Activated naive CD8-positive, alpha-beta T cell treated with anti-CD3 and anti-CD28 coated beads, Interleukin-2, amount 10 ng/mL, durations not matched to agents 7 days and 5 days (primary cell): ENCODE measurements around the gene PMFBP1. TPM values are rescaled to one million over a fixed set of nuclear protein-coding genes. Genes with fewer than 3 reads are reported as not detected.

Experiments
- ATAC-seq: fragments of 150-1000 bp; cut with Tn5 transposase; one replicate; pipeline ENCODE4 v1.10.0; 2021; ENCODE audit warnings: low read depth, moderate library complexity
- POLR2A ChIA-PET: fragments of 350-600 bp; sonication (Branson Sonifier 250); formaldehyde crosslinking; loops from one replicate; lab custom pipeline; 2021; ENCODE audit warnings: antibody characterized with exemption; lab: Charles Lee
- DNase-seq: peaks from one replicate; pipeline ENCODE4 v3.0.0; 2021
- H3K27ac Mint-ChIP-seq: one replicate; pipeline ENCODE4 v1.8.0; 2022; ENCODE audit warnings: mild to moderate bottlenecking, mixed read lengths
- H3K27me3 Mint-ChIP-seq: one replicate; pipeline ENCODE4 v1.8.0; 2022; ENCODE audit warnings: mild to moderate bottlenecking, moderate library complexity, mixed read lengths
- H3K36me3 Mint-ChIP-seq: one replicate; pipeline ENCODE4 v1.8.0; 2021; ENCODE audit warnings: mild to moderate bottlenecking, mixed read lengths
- H3K4me1 Mint-ChIP-seq: one replicate; pipeline ENCODE4 v1.8.0; 2021; ENCODE audit warnings: mixed read lengths
- H3K4me3 Mint-ChIP-seq: one replicate; pipeline ENCODE4 v1.8.0; 2022; ENCODE audit warnings: mild to moderate bottlenecking, moderate library complexity, mixed read lengths
- H3K9me3 Mint-ChIP-seq: one replicate; pipeline ENCODE4 v1.8.0; 2021; ENCODE audit warnings: mixed read lengths
- total RNA-seq, 2 experiments: library from RNA; stranded (reverse); gene quantifications; one replicate each; pipeline ENCODE4 v1.2.3, GENCODE V29; 2021

Gene PMFBP1, protein sequence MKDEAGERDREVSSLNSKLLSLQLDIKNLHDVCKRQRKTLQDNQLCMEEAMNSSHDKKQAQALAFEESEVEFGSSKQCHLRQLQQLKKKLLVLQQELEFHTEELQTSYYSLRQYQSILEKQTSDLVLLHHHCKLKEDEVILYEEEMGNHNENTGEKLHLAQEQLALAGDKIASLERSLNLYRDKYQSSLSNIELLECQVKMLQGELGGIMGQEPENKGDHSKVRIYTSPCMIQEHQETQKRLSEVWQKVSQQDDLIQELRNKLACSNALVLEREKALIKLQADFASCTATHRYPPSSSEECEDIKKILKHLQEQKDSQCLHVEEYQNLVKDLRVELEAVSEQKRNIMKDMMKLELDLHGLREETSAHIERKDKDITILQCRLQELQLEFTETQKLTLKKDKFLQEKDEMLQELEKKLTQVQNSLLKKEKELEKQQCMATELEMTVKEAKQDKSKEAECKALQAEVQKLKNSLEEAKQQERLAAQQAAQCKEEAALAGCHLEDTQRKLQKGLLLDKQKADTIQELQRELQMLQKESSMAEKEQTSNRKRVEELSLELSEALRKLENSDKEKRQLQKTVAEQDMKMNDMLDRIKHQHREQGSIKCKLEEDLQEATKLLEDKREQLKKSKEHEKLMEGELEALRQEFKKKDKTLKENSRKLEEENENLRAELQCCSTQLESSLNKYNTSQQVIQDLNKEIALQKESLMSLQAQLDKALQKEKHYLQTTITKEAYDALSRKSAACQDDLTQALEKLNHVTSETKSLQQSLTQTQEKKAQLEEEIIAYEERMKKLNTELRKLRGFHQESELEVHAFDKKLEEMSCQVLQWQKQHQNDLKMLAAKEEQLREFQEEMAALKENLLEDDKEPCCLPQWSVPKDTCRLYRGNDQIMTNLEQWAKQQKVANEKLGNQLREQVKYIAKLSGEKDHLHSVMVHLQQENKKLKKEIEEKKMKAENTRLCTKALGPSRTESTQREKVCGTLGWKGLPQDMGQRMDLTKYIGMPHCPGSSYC
- total RNA-seq = 1 to 10 TPM; 3.0 to 5.0 TPM

DNA sequence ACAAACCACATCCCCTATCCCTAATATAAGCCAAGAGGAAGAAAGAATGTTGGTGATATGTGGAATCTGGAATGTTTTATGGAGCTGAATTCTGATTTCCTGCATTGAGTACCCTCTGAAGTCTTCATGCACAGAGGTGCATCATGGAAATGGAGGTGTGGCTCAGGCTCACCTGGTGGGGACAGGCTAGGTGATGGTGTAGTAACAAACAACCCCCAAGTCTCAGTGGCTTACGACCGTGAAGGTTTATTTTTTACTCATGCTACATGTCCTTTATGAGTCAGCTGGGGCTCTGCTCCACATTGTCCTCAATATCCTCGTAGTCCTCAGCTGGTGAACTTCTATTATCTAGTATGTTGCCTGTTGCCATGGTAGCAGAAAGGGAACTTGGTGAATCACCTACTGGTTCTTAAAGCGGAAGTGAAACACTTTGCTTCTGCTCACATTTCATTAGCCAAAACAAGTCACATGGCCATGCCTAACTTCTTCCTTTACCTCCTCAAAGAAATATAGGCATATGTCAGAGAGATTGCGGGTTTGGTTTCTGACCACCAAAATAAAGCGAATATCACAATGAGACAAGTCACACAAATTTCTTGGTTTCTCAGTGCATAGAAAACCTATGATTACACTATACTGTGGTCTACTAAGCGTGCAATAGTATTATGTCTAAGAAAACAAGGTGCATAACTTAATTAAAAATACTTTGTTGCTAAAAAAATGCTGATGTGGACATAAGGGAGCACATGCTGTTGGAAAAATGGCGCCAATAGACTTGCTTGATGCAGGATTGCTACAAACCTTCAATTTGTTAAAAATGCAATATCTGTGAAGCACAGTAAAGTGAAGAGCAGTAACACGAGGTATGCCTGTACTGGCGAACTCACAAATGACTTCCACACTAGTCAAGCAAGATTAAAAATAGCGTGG is at the start of gene PMFBP1:
TSS of gene PMFBP1 (minus strand) at position 51 of the 930 bp plus-strand sequence. CDS start 947 bp downstream, outside the sequence.
- Mint-ChIP-seq H3K4me3 (no peak within 1 kb of the TSS), H3K4me1 (peaks cover 4% of the 10 kb centered on the region), H3K36me3 (peaks cover 2% of the 10 kb centered on the region), H3K27me3 (no peaks in the 10 kb centered on the region), H3K27ac (no peak within 1 kb of the TSS), H3K9me3 (peaks cover 5% of the 10 kb centered on the region)
- DNase-seq (no peak), ATAC-seq (peak; percentile 36)
- POLR2A ChIA-PET = no interaction called here

DNA sequence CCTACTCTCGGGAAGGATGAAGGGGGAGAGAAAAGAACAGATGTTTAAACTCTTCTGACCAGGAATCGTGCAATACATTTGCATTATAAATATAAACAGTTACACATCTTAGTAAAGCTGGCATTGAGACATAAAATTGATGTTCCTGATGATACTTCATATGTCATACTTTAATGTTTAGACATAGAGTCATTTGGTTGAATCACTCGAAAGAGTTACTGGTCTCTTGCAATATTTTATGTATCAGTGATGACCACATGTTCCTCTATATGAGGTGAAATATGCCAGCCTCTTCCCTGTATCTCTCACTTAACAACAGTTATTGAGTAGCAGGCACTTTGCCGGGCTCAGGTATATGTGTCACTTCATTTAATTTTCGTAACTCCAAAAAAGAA is 49.7 kb upstream of the PMFBP1 start:
- POLR2A ChIA-PET = interaction anchor here (1.6 kb wide), 1 partner anchor 19 kb away, joined by 3 read pairs; no protein-coding TSS in a partner anchor
- Mint-ChIP-seq H3K36me3 (no peaks in the 10 kb centered on the region), H3K27me3 (peaks cover 4% of the 10 kb centered on the region), H3K9me3 (no peaks in the 10 kb centered on the region), H3K27ac (no peak overlapping the region), H3K4me1 (no peaks in the 10 kb centered on the region), H3K4me3 (no peak overlapping the region)
- no peak for ATAC-seq
- DNase-seq = no peak

DNA sequence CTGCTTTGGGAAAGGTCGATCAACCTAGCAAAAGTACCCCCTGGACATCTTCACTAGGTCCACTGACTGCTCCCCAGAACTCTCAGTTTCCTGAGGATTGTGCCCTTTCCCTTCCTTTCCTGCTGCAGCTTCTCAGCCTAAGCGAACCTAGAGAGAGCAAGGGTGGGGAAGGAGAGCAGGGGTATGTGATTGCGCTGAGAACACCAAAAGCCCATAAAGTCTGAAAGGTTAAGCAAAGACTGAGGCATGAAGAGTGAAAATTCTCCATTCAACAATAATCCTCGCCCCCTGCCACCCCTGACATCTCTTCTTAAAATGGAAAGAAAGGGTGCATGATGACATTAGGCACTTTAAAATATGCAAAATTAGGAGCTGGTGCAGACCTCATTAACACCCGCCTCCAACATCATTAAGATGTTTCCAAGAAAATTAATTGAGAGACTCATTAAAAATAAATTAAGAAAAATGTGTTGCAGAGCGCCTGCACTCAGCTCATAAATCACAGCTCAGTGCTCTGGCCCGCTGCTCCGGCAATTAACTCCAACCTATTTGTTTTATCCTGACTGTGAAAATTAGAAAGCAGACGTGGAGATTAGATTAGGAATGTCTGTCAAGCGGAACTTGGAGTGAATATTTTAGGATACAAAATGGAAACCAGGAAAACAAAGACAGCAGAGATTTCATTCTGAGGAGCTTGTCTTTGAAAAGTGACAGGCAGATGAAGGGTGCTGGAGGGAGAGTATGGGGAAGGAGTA is 49.1 kb upstream of the PMFBP1 start:
- H3K4me1 Mint-ChIP-seq = no peaks in the 10 kb centered on the region
- POLR2A ChIA-PET = interaction anchor here (1.6 kb wide), 1 partner anchor 18 kb away, joined by 3 read pairs; no protein-coding TSS in a partner anchor
- no peaks in the 10 kb centered on the region for H3K9me3 Mint-ChIP-seq
- peaks cover 4% of the 10 kb centered on the region for H3K27me3 Mint-ChIP-seq
- H3K36me3 Mint-ChIP-seq = no peaks in the 10 kb centered on the region
- H3K4me3 Mint-ChIP-seq = no peak overlapping the region
- DNase-seq = no peak
- H3K27ac Mint-ChIP-seq = no peak overlapping the region
- no peak for ATAC-seq

DNA sequence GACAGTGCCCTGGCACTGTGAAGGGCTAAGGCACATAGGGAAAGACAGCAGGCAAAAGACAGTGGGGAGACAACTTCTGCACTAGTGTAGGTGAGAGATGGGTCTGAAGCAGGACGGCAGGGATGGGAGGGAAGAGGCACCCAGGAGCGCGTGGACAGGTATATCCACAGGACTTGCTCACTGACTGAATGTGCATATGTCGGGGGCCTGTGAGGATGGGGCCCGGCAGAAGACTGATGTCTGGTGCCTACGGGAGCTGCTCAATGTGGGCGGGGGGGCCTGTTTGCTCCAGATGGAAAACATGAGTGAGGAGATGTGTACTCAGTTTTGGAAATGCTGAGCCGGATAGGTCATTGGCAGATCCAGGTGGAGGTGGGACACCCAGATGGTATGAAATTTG is 47.3 kb upstream of the PMFBP1 start:
- DNase-seq (no peak), ATAC-seq (no peak)
- no peak overlapping the region for H3K4me3 Mint-ChIP-seq
- H3K4me1 Mint-ChIP-seq = no peaks in the 10 kb centered on the region
- no peaks in the 10 kb centered on the region for H3K36me3 Mint-ChIP-seq
- peaks cover 4% of the 10 kb centered on the region for H3K9me3 Mint-ChIP-seq
- H3K27ac Mint-ChIP-seq = no peak overlapping the region
- POLR2A ChIA-PET = no interaction called here
- H3K27me3 Mint-ChIP-seq = peaks cover 6% of the 10 kb centered on the region

DNA sequence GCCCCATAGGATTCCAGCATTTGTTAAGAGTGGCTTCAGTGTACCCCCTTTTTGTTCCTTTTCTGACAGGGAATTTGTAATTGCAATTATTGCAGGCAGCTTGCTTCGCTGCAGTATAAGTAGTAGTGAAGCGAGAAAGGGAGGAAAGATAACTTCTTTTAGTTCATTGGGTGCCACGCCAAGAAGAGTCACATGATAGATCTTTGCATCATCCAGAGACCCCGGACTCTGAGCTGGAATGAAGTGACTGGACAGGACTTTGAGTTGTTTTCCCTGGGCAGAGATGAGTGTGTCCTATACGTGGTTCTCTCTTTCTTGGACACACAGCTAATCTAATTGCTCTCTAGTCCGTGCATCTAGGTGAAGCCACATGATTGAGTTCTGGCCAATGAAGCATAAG is 44.8 kb upstream of the PMFBP1 start:
- no peak overlapping the region for H3K27ac Mint-ChIP-seq
- H3K36me3 Mint-ChIP-seq = no peaks in the 10 kb centered on the region
- no peak for DNase-seq
- POLR2A ChIA-PET = no interaction called here
- peaks cover 3% of the 10 kb centered on the region for H3K27me3 Mint-ChIP-seq
- peaks cover 4% of the 10 kb centered on the region for H3K9me3 Mint-ChIP-seq
- no peaks in the 10 kb centered on the region for H3K4me1 Mint-ChIP-seq
- ATAC-seq = no peak
- H3K4me3 Mint-ChIP-seq = no peak overlapping the region

DNA sequence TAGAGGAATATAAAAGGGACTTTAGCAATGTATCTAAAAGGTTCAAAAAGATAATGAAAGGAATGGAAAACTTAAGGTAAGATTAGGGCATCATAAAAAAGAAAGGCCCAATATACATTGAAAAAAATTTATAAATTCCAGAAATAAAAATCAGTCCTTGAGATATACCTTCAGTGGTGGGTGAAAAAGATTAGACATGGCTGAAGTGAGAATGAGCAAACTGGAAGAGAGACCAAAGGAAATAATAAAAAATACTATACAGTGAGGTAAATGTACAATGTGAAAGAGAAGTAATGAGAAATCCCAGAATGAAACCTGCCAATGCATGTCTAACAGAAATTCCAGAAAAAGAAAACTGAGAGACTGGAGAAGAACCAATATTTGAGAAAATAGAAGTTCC is 42.9 kb upstream of the PMFBP1 start:
- ATAC-seq (no peak), DNase-seq (no peak)
- H3K36me3 Mint-ChIP-seq = no peaks in the 10 kb centered on the region
- peaks cover 4% of the 10 kb centered on the region for H3K9me3 Mint-ChIP-seq
- H3K4me3 Mint-ChIP-seq = no peak overlapping the region
- POLR2A ChIA-PET = no interaction called here
- H3K27me3 Mint-ChIP-seq = peaks cover 3% of the 10 kb centered on the region
- H3K4me1 Mint-ChIP-seq = no peaks in the 10 kb centered on the region
- H3K27ac Mint-ChIP-seq = no peak overlapping the region

DNA sequence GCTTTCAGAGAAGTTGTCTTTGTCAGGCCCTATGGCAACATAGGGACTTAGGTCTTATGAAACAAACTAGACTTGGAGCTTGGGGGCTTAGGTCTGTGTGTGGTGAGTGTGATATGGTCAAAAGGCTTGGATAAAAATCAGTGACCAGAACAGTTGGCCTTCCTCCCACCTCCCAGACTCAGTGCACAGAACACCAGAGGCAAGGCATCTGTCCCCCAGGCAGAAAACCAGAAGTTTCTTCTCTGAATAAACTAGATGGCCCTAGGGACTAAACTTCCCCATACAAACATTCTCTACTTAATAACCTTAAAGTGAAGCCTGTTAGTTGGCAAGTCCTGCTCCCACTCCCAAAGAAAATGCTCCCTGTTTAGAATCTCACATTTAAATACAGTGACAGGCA is 39.2 kb upstream of the PMFBP1 start:
- Mint-ChIP-seq H3K4me3 (no peak overlapping the region), H3K27ac (no peak overlapping the region), H3K9me3 (peaks cover 4% of the 10 kb centered on the region), H3K27me3 (peaks cover 6% of the 10 kb centered on the region), H3K4me1 (peaks cover 6% of the 10 kb centered on the region), H3K36me3 (peaks cover 4% of the 10 kb centered on the region)
- POLR2A ChIA-PET = no interaction called here
- DNase-seq = no peak
- ATAC-seq = no peak

DNA sequence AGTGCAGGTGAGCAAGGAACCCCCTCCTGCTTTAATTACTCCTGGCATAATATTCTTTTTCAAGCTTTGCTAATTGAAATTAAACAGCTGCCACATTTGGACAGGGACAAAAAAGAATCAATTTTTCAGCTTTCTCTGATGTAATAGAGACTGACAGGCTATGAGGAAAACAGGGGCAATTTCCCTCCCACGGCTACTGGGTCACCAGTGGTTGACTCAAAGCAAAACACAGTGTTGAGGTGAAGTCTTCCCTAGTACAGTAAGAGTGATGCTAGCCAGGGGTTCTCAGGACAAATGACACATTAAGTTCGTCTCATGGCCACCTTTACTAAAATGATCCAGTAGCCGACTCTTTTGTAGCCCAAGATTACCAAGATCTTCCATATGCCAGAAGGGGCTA is 38.6 kb upstream of the PMFBP1 start:
- Mint-ChIP-seq H3K9me3 (peaks cover 4% of the 10 kb centered on the region), H3K27ac (no peak overlapping the region), H3K4me3 (no peak overlapping the region), H3K4me1 (peaks cover 6% of the 10 kb centered on the region), H3K36me3 (peaks cover 5% of the 10 kb centered on the region), H3K27me3 (peaks cover 3% of the 10 kb centered on the region)
- POLR2A ChIA-PET = no interaction called here
- DNase-seq (no peak), ATAC-seq (no peak)

DNA sequence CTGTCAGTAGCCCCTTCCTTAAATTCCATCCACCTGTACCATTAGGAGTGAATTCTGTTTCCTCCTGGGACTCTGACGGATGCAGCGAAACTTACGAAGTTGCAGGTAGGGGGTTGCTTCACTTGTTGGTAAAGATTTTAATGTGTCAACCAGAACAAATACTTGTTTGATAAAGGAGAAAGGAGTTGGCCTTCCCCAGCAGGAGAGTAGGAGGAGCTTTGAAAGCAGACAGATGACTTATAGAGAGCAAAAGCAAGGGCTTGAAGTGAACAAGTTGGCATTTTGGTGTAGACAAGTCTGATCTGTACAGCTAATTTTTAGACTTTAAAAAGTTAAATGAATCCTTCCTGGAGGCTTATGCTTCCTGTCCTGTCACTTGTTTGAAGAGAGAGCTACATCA is 38.1 kb upstream of the PMFBP1 start:
- Mint-ChIP-seq H3K27me3 (peaks cover 3% of the 10 kb centered on the region), H3K4me3 (no peak overlapping the region), H3K27ac (no peak overlapping the region), H3K4me1 (peaks cover 6% of the 10 kb centered on the region), H3K36me3 (peaks cover 5% of the 10 kb centered on the region), H3K9me3 (peaks cover 3% of the 10 kb centered on the region)
- POLR2A ChIA-PET = no interaction called here
- DNase-seq = no peak
- ATAC-seq = no peak

DNA sequence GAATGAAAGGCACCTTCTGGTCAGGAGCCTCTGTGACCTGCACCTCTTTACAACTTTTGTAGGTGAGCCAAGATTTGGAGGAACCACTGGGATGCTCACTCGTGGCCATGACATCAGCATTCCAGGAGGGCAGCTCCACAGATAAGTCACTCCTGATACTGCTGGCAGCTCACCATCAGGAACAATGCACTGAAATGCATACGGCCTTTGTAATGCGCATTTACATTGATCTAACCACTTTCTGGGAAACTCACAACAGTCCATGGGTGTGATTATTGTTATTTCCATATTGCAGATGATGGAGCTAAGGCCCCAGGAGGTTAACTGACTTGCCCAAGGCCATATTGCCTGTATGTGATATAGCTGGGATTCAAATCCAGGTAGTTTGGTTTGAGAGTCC is 34.3 kb upstream of the PMFBP1 start:
- Mint-ChIP-seq H3K4me1 (peaks cover 27% of the 10 kb centered on the region), H3K36me3 (peaks cover 9% of the 10 kb centered on the region), H3K27me3 (peaks cover 9% of the 10 kb centered on the region), H3K9me3 (no peaks in the 10 kb centered on the region), H3K27ac (no peak overlapping the region), H3K4me3 (no peak overlapping the region)
- POLR2A ChIA-PET = no interaction called here
- ATAC-seq (no peak), DNase-seq (no peak)

DNA sequence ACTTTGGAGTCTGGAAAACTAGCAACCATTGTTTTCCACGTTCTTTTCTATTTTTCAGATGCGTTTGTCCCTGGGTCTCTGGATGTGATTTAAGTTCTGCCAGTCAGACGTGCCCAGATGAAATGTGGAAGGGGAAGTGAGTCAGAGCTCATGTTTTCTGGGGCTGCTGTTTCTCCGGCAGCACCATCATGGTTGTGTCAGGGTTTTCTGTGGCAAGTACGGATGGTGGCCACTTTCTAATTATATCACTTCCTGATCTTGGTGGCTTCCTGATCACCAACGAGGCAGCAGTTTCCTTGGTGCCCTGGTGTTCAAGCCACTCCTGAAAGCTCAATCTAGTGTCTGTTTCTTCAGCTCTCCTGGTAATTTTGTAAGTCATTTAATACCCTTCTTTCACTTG is 31.4 kb upstream of the PMFBP1 start:
- Mint-ChIP-seq H3K36me3 (peaks cover 9% of the 10 kb centered on the region), H3K9me3 (no peaks in the 10 kb centered on the region), H3K27me3 (peaks cover 6% of the 10 kb centered on the region), H3K4me3 (peak overlapping the region; percentile 77), H3K27ac (peak overlapping the region; percentile 89), H3K4me1 (peaks cover 27% of the 10 kb centered on the region)
- peak; percentile 39 for DNase-seq
- POLR2A ChIA-PET = interaction anchor here (0.8 to 1.1 kb wide), 2 partner anchors 18 to 110 kb away, joined by 3 to 7 read pairs; partner anchors contain the start of genes DHX38 and TXNL4B
- ATAC-seq = peak; percentile 93

DNA sequence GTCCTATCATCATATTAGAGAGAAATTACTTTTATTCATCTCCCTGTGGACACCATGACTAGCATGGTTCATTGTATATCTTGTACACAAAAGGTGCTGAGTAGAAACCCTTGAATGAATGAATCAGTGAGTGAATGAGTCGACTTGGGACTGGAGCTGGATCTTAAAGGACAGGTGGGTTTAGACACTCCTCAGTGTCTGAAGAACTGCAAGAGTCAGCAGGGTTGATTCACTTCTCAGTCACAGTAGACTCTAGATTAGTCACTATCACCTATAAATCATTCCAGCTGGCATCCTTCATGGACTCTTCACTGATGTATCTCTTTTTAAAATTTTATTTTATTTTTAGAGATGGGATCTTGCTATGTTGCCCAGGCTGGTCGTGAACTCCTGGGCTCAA is 30.1 kb upstream of the PMFBP1 start:
- ATAC-seq = no peak
- H3K4me3 Mint-ChIP-seq = no peak overlapping the region
- POLR2A ChIA-PET = no interaction called here

More for the DNA sequence above, 30.1 kb upstream of the PMFBP1 start:
- no peak for DNase-seq
- peaks cover 22% of the 10 kb centered on the region for H3K4me1 Mint-ChIP-seq
- peaks cover 9% of the 10 kb centered on the region for H3K36me3 Mint-ChIP-seq
- no peaks in the 10 kb centered on the region for H3K9me3 Mint-ChIP-seq
- peaks cover 6% of the 10 kb centered on the region for H3K27me3 Mint-ChIP-seq
- no peak overlapping the region for H3K27ac Mint-ChIP-seq
